NCI-H1436 treated with DMSO at 0.1 percent for 48 hours (cell line): ENCODE data around the gene PODXL.
"Not testable (repeated sequence)": the region's sequence is repeated elsewhere in the genome, so short reads cannot be mapped to it uniquely, and the experiment has no call there.

ENCODE experiments used
- DNase-seq: peaks from one replicate; lab custom pipeline; 2025; lab: John Stamatoyannopoulos, UW

PODXL gene

DNA sequence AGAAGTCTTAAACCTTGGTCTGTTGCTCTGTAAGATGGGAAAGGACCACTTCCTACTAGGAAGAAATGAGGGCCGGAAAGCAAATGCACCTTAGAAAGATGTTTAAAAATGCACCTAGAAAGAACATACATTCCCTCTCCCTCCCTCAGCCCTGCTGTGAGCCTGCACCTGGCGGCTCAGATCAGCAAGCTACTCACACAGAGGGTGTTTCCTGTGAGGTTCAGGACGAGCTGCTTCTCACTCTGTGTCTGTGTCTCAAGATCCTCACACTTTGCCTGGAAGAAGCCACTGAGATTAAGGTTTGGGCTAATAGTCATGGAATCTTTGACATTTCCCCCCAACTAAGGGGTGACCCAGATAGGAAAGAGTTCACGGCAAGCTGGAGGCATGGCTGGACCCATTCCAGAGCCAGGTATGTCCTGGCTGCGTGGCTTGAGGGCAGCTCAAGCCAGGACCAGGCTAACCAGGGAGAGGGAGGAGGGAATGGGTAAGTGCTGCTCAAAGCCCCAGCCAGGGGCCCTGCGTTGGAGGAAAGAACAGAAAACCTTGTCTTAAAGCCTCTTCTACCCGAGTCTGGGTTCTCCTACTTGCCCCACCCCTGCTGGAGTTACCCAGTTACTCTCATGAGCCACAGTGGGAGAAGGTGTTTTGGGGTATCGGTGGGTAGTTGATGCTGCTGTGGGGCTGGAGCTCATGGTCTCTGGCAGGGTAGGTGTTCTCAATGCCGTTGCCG, 47.5 kb downstream of the PODXL start:
- DNase-seq, result no peak

DNA sequence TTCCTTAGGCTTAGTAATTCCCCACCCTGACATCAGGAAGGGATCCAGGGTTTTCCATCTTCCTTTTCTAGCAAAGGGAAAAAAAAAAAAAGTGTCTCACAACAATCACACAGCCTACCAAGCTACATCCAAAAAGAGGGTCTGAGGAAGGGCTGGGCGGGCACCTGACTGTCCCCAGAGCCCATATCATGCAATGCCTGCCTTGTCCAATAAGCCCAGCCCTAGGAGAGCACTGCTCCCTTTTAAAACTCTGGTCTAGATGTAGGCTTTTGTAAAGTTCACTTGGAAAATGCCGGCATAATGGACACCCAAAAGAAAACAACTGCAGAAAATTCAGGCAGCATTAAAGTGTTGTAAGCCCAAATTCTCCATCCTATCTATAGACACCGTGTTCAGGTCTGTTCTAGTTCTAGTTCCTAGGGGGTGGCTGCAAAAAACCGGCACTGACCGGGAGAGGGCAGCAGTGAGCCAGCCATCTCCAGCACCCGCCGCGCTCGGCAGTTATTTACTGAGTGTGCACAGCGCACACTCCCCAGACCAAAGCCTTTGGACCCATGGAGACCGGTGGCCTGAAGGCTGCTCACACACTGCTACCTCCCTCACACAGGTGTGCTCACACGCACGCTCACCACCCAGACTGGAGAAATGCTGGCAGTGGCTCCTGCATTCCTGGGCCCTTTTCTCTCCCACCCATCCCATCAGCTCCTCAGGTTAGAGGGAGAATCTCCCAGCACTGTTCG, 48.7 kb downstream of the PODXL start:
- DNase-seq, result no peak

DNA sequence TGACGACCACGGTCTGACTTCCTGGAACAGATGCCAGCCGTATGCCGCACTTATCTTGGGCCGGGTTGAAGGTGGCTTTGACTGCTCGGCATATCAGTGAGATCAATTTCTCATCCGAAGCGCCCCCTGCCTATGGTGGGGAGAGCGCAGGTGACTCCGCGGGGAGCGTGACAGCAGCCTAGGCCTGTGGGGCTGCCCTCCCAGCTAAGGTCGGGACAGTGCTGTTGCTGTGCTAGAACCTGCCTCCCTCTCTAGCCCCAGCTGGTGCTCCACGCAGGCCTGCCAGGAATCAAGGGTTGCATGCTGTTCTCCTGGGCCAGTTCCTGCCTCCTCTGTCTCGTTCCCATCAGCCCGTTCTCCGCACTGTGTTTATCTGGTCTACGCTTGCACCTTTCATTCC, 49.8 kb downstream of the PODXL start:
- no peak for DNase-seq

DNA sequence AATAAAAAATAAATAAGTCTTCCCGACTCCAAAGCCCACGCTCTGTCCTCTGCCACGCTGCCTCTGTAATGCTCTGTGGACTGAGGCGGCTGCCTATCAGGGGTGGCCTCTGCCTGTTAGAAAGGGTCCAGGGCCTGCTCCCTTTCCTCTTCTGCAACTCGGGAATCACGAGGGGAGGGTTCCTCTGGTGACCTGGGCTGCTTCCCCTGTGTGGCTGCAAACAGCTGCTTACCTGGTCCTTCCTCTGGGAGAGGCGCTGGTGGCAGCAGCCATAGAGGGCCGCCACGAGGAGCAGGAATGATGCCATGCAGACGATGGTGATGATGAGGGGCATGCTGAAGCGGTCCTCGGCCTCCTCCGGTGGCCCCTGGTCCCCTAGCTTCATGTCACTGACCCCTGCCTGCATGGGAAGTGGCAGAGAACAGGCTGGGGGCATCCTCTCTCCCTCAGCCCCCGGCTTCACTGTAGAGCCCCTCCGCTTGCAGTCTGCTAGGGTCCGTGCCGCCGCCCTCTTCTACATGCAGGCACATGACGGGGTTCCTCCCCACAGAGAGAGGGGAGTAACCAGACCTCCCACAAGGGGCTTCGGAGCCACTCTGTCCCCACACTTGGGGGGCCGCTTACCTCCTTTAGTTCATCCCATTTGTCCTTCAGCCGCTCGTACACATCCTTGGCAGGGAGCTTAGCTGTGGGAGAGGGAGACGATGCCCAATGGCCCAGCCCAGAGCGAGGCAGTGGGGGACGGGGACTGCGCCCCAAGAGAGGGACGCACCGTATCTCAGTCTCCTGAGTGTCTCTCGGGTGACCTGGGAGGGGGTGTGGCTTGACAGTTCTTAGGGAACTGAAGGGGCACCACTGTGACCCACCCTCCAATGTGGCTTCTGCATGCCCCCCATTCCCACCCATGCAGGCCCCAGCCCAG, 50.5 kb downstream of the PODXL start:
- DNase-seq, result no peak

DNA sequence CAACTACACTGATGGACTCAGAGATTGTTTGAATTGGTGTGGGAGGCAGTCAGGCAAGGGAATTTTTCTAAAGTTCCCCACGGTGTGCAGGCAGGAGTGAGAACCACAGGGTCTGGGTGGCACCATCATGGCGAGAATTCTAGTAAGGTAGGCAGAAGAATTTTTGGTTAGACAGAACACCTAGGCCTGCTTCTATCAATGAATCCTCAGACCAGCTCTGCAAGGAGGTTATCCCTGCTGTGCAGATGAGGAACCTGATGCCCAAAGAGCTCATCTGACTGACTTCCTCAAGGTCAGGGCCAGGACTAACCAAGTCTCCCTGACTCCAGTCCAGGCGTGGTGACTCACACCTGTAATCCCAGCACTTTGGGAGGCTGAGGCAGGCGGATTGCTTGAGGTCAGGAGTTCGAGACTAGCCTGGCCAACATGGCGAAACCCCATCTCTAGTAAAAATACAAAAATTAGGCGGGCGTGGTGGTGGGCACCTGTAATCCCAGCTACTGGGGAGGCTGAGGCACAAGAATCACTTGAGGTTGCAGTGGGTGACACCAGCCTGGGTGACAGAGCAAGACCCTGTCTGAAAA, 51.3 kb downstream of the PODXL start:
- DNase-seq, result not testable (repeated sequence)

DNA sequence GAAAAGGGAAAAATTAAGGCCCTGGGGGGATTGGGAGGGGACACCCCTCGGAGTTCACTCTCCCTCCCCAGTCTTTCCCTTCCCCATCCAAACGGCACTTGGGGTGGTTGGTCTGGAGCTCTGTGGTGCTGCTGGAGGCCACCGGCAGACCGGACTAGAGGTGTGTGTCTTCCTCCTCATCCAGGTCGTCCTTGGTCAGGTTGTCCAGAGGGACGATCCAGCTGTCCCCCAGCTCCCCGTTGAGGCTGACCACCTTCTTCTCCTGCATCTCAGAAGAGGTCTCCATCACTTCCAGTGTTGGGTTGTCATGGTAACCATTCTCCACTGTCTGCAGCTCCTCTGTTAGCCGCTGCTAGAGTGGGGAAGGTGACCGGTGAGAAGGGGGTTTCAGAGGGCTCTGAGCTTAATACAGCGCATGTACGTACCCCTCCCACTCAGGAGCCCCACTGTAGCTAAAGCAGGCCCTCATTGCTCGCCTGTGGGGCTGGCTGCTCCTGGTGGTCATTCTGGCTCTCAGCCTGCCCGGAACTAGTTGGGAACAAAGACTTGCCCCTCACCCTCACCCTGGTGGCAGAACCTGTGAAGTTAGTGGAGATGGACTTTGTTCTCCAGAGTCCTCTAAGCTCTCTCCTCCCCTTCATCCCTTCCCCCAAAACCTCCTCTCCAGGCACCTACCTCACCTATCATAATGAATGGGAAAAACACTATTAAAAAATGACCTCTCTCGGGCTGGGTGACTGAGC, 52.1 kb downstream of the PODXL start:
- DNase-seq, result no peak

DNA sequence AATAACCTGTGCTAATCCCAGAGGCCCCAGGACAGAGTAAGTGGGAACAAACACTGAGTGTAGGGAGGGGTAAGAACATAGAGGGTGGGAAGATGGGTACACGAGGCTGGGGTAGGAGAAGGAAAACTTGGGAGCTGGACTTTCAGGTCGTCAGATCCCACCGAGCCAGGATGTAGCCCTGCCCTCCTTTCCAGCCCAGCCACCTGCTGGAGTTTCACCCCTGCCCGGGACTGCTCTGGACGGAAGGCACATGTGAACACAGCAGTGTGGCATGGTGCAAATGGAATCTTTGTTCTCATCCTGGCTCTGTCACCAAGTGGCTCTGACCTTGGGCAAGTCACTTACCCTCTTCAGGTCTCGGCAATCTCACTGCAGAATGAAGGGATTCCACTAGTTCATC, 52.8 kb downstream of the PODXL start:
- DNase-seq, result no peak

DNA sequence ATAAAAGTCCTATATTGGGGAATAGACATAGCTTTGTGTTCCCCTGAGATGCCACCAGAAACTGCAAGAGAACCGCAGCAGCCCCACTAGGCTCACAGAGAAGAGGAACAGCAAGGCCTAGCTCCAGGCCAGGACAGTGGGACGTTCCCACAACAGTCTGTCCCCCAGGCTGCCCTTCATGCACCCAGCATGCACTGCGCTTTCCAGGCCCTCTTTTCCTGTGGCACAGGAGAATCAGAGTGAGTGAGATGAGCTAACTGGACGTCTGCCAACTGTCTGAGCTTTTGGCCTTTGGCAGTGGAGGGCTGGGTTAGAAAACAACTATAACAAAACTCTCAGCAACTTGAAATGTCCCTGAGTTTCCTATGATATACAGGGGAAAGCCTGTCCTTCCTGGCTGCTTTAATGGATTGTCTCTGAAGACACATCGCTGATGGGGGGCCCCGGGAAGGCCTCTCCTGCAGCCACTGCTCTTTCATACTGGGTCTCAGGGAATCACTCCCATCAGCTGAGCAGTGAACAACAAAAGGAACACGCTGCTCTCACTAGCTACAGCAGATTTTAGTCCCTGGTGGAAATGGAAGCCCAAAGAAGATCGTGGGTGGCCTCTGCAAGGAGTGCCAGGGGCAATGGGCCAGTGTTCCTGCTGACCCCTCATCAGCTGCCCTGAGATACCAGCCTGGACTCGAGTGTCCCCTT, 53.5 kb downstream of the PODXL start:
- no peak for DNase-seq

DNA sequence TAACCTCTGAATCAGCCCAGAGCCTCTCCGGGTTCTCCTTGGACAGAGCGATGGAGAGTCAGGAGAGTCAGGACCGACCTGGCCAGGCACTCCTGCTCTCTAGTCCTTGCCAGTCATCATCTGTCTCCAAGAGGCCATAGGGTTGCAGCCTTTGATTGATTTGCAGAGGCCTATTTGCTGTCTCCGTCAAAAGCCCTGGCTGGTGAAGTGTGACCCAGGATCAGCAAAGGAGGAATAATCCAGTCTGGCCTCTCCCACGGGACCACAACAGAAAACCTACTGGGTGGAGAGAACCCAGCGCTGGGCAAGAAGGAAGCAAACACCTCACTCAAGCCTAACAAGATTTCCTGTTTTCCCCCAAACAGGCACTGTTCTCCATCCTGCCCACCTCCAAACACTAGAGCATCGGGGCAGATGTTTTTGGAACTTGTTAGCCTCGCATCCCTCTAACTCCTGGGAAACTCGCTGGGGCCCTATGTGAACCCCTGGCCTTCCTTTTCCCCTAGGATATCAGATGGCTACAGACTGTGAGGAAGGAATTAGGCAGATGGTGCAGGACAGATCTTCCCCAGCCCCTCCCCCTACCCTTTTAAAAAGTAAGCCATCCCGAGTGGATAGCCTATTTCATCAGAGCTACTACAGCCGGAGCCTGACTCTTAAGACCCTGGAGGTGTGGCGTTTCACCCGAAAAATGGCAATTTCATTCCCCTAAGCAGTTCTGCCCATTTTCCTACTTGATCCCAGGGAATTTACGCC, 54.3 kb downstream of the PODXL start:
- DNase-seq, result no peak

DNA sequence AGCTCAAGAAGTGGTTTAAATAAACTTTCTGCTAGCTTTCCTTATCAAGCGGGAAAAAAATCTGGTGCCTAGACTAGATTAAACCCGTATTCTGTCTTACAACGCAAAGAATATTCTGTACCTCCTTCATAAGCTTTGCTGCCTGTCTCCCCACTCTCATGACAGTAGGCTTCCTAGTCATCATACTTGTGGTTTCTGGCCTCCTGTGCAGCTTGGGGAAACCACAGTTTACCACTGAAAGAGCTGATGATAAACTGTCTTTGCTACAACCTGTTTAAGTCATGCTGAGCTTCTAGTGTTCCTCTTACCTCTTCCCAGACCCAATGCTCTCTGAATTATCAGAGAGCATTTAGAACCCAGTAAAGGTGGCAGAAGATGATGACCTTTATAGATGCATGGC, 55.0 kb downstream of the PODXL start:
- DNase-seq, result no peak

DNA sequence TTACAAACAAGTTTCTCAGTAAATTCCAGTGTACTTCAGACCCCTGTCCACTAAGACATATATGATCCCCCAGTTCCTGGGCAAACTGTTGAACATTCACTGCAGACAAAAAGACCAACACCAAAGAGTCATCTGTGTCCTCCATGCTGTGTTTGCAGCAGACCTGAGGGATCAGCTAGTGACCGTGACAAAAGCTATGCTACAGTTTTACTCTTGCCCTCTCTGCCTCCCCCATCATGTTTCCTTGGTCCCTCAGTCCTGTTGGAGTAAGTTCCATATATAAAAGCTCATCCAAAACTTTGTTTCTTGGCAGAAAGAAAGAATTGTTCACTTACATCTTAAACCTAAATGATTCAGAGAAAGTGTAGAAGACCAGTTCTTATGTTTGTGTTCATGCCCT, 56.1 kb downstream of the PODXL start:
- DNase-seq, result no peak

DNA sequence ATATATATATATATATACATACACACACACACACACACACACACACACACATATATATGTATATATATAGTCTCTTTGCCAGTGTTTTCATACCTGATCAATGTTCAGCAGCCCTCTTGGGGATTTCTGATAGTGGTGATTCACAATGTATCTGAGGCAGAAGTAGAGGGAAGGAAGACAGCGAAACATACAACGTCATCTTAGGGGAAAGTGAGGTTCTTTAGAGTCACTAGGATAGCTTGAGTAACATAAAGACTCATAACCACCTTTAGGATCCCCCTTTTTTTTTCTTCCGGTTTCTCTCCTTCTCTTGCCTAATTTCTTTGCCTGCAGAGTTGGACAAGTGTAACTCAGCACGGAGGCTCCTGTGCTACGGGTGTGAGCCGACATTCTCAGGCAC, 56.6 kb downstream of the PODXL start:
- no peak for DNase-seq

DNA sequence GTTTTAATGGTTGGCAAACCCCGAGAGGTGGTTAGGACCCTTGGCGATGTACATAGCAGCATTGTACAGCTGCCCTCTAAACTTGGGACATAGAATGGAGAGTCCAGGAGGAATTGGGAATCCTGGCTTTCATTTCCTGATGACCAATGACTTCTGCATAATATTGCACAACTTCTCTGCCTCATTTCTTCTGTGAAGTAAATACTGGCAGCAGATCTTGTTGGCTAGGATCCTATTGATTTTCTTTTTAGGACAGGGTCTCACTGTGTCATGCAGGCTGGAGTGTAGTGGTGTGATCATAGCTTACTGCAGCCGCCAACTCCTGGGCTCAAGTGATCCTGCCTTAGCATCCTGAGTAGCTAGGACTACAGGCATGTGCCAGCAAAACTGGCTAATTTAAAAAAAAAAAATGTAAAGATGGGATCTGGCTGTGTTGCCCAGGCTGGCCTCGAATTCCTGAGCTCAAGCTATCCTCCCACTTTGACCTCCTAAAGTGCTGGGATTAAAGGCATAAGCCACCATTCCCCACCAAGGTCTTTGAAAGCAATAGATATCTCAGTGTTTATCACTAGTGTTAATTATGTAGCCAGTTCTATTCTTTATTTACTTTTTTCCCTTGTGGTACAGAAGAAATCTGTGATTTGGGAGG, 58.1 kb downstream of the PODXL start:
- no peak for DNase-seq

DNA sequence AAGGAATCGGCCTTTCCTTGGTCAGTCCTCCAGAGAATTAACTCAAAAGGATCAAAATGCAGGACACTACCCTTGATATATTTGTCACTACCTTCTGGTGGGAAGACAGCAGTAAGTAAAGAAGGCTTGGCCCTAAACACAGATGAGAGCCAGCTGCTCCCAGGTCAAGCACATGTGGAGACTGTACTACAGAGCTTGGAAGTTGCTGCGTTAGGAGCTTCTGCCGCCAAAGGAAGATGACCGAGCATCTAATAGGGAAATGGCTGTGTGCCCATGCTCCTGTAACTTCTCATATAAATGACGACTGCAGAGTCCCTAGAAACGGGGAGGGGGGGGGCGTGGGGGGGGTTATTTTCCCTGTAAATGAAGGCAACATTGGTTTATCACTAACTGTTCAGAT, 59.0 kb downstream of the PODXL start:
- no peak for DNase-seq

DNA sequence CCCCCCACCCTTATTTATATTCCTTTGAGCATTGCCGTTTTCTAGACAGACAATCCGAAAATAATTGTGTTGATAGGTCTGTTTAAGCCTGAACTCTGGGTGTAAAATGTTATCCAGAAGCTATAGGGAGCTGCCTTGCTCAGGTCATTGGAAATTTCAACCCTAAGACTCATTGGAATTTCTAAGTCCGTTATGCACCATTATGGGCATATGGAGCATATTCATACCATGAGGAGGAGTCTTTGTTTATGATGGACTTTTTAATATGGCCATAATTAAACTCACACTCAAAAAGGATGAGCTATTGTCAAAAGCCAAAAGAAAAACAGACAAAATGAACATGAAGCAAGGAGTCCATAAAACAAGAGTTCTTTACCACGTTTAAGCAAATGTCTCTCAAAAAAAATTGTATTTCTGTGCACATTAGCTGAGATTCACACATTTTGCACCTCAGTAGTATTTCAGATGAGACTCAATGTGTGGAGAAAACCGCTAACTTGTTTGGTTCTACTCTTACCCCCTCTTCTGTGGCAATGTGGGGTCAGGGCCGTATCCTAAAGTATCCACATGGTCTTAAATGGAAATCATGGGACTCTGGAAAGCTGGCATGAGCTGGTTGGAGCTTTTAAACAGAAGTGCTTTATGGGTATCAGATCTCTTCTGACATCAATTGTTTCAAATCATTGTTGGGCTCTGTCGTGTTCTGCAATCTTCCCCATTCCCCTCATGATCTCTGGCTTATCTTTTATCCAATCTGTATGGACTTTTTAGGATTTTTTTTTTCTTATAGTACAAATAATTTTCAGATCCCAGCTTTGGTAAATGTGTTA, 60.5 kb downstream of the PODXL start:
- DNase-seq, result no peak

DNA sequence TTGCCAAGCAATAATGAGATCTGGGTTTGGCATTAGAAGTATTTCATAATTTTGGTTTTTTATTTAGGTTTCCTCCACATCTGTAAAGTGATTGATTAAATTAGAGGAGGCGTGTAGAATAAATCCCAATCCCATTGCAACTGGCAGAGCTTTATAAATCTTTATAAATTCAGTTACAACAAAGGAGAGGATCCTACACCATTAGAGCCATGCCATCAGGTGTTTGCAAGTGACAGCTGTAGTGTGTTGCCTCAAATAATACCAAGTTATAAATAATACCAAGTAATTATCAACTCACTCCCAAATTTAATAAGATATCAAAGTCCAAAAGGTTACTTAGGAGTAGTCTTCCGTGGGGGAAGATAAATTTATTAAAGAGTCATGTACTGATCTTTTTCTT, 62.2 kb downstream of the PODXL start:
- DNase-seq, result no peak

DNA sequence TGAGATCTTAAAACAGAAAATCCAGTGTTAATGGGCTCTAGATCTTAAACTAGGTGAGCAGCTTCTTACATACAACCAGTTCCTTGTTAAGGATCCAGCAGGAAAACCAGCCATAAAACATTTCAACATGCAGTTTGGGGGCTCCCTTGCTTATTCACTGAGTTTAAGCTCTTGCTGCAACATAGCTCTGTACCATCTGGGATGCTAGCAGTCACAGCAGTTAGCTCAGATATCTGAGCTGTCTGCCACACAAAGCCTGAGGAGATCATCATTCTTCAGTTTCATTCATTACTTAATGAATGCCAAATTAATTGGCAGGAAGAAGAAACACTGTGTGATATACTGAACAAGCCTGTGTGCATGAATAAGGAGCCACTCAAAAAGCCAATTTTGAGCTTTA, 62.8 kb downstream of the PODXL start:
- no peak for DNase-seq

DNA sequence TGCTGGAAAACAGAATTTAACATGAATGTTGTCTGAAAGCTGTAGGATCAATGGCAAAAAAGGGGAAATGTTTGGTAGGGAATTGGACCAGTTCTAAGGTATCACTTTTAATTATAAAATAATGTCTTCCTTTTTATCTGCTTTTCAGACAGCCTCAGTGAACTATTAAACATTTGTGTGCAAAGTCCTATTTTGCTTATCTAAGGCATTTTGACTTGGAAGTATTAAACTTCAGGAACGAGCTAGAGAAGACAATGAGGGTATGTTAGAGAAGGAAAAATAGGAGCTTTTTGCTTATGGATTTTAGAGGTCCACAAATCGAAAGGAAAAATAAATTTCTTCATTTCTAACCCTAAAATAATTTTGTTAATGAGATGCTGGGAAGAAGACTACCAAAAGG, 63.3 kb downstream of the PODXL start:
- DNase-seq, result no peak

DNA sequence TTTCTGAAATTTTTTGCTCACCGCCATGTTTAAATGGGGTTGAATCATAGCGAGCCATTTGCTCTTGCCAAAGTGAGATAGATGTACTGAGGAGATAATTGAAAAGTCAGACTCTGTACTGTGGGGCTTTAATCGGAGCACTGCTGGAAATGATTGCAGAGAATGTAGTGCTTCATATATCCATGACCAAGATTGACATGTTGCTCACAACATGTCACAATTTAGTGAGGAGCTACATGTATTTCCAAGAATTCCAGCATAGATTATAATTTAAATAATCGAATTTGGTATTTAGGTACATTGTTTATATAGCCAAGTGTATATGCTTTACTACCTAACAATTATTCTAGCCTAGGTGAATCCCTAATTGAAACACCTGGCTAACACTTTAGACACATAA, 66.5 kb downstream of the PODXL start:
- DNase-seq, result no peak
